ENCODE results near the gene CEBPZ. TPM values are rescaled to one million over a fixed set of nuclear protein-coding genes. Genes with fewer than 3 reads are reported as not detected.

CEBPZ gene
- total RNA-seq, 1 experiment from 2014 or later, result 146 TPM

DNA sequence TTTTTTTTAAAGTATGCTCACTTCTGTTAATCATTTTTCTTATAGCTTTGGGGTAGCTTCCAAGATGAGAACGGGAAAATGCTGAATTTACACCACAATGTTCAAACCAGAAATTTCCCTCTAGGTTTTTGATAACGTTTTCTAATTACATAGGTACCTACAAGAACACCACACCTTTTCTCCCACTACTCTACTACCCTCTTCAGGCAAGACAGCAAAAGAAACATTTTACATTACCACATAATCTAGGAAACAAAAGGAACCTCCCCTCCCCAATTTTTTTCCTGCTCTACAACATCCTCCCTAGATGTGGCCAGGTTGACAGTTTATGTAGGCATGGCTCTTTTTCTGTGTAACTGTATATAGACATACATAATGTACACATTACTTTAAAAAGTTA lies 32.4 kb upstream of the CEBPZ start:
- ChIA-PET CTCF (no interaction called here), POLR2A (interaction anchor here (0.7 kb wide), 1 partner anchor 115 kb away, joined by 4 read pairs; no protein-coding TSS in a partner anchor)
- no peaks in the 10 kb centered on the region for H3K9me3 Mint-ChIP-seq
- H3K36me3 Mint-ChIP-seq, result peaks cover 46% of the 10 kb centered on the region
- H3K27ac Mint-ChIP-seq, result peak overlapping the region; percentile 29
- no peaks in the 10 kb centered on the region for H3K27me3 Mint-ChIP-seq (ENCODE audit: low read depth)
- peaks cover 17% of the 10 kb centered on the region for H3K4me1 Mint-ChIP-seq
- peak; percentile 64 for ATAC-seq
- no peak for TF ChIP-seq NR1H2 (CRISPR knock-in tag; IDR thresholded peaks at IDR 0.05)
- TF ChIP-seq SMAD4 (CRISPR knock-in tag; IDR thresholded peaks at IDR 0.05), result no peak
- TF ChIP-seq, protein P1, sequence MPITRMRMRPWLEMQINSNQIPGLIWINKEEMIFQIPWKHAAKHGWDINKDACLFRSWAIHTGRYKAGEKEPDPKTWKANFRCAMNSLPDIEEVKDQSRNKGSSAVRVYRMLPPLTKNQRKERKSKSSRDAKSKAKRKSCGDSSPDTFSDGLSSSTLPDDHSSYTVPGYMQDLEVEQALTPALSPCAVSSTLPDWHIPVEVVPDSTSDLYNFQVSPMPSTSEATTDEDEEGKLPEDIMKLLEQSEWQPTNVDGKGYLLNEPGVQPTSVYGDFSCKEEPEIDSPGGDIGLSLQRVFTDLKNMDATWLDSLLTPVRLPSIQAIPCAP (CRISPR knock-in tag; IDR thresholded peaks at IDR 0.05), result no peak
- TF ChIP-seq, protein P2, sequence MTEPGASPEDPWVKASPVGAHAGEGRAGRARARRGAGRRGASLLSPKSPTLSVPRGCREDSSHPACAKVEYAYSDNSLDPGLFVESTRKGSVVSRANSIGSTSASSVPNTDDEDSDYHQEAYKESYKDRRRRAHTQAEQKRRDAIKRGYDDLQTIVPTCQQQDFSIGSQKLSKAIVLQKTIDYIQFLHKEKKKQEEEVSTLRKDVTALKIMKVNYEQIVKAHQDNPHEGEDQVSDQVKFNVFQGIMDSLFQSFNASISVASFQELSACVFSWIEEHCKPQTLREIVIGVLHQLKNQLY (CRISPR knock-in tag; IDR thresholded peaks at IDR 0.05), result no peak
- TF ChIP-seq, protein P3, sequence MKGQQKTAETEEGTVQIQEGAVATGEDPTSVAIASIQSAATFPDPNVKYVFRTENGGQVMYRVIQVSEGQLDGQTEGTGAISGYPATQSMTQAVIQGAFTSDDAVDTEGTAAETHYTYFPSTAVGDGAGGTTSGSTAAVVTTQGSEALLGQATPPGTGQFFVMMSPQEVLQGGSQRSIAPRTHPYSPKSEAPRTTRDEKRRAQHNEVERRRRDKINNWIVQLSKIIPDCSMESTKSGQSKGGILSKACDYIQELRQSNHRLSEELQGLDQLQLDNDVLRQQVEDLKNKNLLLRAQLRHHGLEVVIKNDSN (CRISPR knock-in tag; IDR thresholded peaks at IDR 0.05), result no peak
- TF ChIP-seq PREB (CRISPR knock-in tag; IDR thresholded peaks at IDR 0.05; ENCODE audit: borderline replicate concordance), result no peak
- TF ChIP-seq, protein P4, sequence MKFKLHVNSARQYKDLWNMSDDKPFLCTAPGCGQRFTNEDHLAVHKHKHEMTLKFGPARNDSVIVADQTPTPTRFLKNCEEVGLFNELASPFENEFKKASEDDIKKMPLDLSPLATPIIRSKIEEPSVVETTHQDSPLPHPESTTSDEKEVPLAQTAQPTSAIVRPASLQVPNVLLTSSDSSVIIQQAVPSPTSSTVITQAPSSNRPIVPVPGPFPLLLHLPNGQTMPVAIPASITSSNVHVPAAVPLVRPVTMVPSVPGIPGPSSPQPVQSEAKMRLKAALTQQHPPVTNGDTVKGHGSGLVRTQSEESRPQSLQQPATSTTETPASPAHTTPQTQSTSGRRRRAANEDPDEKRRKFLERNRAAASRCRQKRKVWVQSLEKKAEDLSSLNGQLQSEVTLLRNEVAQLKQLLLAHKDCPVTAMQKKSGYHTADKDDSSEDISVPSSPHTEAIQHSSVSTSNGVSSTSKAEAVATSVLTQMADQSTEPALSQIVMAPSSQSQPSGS (CRISPR knock-in tag; IDR thresholded peaks at IDR 0.05; ENCODE audit: borderline replicate concordance, low read depth), result no peak
- TF ChIP-seq ATF1 (CRISPR knock-in tag; IDR thresholded peaks at IDR 0.05), result no peak
- TF ChIP-seq GTF2I (CRISPR knock-in tag; conservative IDR thresholded peaks at IDR 0.05), result no peak
- no peak for TF ChIP-seq ZBTB43 (CRISPR knock-in tag; IDR thresholded peaks at IDR 0.05)
- TF ChIP-seq ZNF416 (CRISPR knock-in tag; IDR thresholded peaks at IDR 0.05), result no peak
- DNase-seq (ENCODE audit: low spot score), result no peak
- H3K4me3 Mint-ChIP-seq, result no peak overlapping the region

GRCh38 chr2:37262522-37262921 lies 31.1 kb upstream of the CEBPZ start:
- no peaks in the 10 kb centered on the region for H3K27me3 Mint-ChIP-seq (ENCODE audit: low read depth)
- CTCF ChIA-PET, result no interaction called here
- peaks cover 47% of the 10 kb centered on the region for H3K36me3 Mint-ChIP-seq
- TF ChIP-seq GRHL2 (CRISPR knock-in tag; IDR thresholded peaks at IDR 0.05; ENCODE audit: insufficient replicate concordance, severe bottlenecking) (no peak), SP1 (CRISPR knock-in tag; conservative IDR thresholded peaks at IDR 0.05) (no peak), KAT7 (CRISPR knock-in tag; IDR thresholded peaks at IDR 0.05; ENCODE audit: borderline replicate concordance) (no peak), SMAD4 (CRISPR knock-in tag; IDR thresholded peaks at IDR 0.05) (no peak), ZNF671 (CRISPR knock-in tag; IDR thresholded peaks at IDR 0.05) (no peak), CDX4 (CRISPR knock-in tag; IDR thresholded peaks at IDR 0.05; ENCODE audit: borderline replicate concordance) (no peak), ZNF121 (CRISPR knock-in tag; IDR thresholded peaks at IDR 0.05) (no peak)
- TF ChIP-seq, protein P5, sequence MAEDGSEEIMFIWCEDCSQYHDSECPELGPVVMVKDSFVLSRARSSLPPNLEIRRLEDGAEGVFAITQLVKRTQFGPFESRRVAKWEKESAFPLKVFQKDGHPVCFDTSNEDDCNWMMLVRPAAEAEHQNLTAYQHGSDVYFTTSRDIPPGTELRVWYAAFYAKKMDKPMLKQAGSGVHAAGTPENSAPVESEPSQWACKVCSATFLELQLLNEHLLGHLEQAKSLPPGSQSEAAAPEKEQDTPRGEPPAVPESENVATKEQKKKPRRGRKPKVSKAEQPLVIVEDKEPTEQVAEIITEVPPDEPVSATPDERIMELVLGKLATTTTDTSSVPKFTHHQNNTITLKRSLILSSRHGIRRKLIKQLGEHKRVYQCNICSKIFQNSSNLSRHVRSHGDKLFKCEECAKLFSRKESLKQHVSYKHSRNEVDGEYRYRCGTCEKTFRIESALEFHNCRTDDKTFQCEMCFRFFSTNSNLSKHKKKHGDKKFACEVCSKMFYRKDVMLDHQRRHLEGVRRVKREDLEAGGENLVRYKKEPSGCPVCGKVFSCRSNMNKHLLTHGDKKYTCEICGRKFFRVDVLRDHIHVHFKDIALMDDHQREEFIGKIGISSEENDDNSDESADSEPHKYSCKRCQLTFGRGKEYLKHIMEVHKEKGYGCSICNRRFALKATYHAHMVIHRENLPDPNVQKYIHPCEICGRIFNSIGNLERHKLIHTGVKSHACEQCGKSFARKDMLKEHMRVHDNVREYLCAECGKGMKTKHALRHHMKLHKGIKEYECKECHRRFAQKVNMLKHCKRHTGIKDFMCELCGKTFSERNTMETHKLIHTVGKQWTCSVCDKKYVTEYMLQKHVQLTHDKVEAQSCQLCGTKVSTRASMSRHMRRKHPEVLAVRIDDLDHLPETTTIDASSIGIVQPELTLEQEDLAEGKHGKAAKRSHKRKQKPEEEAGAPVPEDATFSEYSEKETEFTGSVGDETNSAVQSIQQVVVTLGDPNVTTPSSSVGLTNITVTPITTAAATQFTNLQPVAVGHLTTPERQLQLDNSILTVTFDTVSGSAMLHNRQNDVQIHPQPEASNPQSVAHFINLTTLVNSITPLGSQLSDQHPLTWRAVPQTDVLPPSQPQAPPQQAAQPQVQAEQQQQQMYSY (CRISPR knock-in tag; IDR thresholded peaks at IDR 0.05), result no peak
- TF ChIP-seq, protein P6, sequence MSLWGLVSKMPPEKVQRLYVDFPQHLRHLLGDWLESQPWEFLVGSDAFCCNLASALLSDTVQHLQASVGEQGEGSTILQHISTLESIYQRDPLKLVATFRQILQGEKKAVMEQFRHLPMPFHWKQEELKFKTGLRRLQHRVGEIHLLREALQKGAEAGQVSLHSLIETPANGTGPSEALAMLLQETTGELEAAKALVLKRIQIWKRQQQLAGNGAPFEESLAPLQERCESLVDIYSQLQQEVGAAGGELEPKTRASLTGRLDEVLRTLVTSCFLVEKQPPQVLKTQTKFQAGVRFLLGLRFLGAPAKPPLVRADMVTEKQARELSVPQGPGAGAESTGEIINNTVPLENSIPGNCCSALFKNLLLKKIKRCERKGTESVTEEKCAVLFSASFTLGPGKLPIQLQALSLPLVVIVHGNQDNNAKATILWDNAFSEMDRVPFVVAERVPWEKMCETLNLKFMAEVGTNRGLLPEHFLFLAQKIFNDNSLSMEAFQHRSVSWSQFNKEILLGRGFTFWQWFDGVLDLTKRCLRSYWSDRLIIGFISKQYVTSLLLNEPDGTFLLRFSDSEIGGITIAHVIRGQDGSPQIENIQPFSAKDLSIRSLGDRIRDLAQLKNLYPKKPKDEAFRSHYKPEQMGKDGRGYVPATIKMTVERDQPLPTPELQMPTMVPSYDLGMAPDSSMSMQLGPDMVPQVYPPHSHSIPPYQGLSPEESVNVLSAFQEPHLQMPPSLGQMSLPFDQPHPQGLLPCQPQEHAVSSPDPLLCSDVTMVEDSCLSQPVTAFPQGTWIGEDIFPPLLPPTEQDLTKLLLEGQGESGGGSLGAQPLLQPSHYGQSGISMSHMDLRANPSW (CRISPR knock-in tag; conservative IDR thresholded peaks at IDR 0.05; ENCODE audit: low read depth), result no peak
- TF ChIP-seq, protein P2 (CRISPR knock-in tag; IDR thresholded peaks at IDR 0.05), result no peak
- no peak for DNase-seq (ENCODE audit: low spot score)
- H3K4me3 Mint-ChIP-seq, result no peak overlapping the region
- H3K4me1 Mint-ChIP-seq, result peaks cover 17% of the 10 kb centered on the region
- H3K27ac Mint-ChIP-seq, result peak overlapping the region; percentile 78
- ATAC-seq, result no peak
- POLR2A ChIA-PET, result no interaction called here
- no peaks in the 10 kb centered on the region for H3K9me3 Mint-ChIP-seq
